Memory B cell (primary cell): ENCODE measurements around the gene TSPAN2.
A peak's percentile ranks its signal among the peaks of the same experiment; 100 is the strongest.

ENCODE experiments used
- ATAC-seq: fragments of 150-1000 bp; cut with Tn5 transposase; 2 replicates; pipeline ENCODE4 v1.10.0; 2021; ENCODE audit warnings: low read depth, mild to moderate bottlenecking, moderate library complexity
- DNase-seq, 2 donors: peaks; one replicate each; pipeline ENCODE4 v3.0.0; 2022; ENCODE audit warnings: low spot score in 2 of 2
- H3K27ac Mint-ChIP-seq: one replicate; pipeline ENCODE4 v1.8.0; 2022; ENCODE audit warnings: mild to moderate bottlenecking, moderate library complexity, mixed read lengths
- H3K27me3 Mint-ChIP-seq: one replicate; pipeline ENCODE4 v1.8.0; 2022; ENCODE audit warnings: mixed read lengths
- H3K36me3 Mint-ChIP-seq: one replicate; pipeline ENCODE4 v1.8.0; 2022; ENCODE audit warnings: mild to moderate bottlenecking, mixed read lengths
- H3K4me1 Mint-ChIP-seq: one replicate; pipeline ENCODE4 v1.8.0; 2022; ENCODE audit warnings: mixed read lengths
- H3K4me3 Mint-ChIP-seq: one replicate; pipeline ENCODE4 v1.8.0; 2022; ENCODE audit warnings: mild to moderate bottlenecking, moderate library complexity, mixed read lengths
- H3K9me3 Mint-ChIP-seq: one replicate; pipeline ENCODE4 v1.8.0; 2022; ENCODE audit warnings: mixed read lengths

The TSPAN2 gene

DNA sequence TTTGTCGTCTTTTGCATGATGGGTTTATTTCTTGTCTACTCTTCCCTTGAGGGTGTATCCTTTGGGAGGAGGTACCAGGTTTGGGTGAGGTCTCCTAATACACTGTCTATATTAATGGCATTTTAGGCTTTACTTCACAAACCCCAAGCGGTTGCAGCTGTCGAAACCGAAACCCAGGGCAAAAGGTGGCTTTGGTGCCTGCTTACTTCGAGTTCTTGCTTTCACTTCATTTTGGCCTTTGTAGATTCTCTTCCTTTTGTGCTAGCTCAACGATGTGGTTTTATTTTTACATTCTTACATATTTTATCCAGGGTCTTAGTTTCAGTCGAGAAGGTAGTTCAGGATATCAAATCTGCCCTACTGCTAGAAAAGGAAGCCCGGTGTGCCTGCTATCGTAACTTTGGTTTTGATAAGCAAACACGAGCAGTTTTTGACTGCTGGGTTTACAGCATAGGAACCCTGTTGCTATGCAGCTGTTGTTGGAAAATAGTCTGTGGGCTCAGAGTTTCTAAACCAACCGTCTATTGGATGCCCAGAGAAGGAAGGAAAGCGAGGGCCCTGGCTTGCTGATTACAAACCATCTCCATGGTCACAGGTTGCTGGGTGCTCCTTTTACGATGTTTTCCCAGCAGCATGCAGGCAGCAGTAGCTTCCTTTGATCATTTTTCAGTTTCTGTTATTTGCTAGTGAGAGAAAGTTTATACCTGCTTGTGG is 9.8 kb upstream of the TSPAN2 start:
- peak; percentile 94 for ATAC-seq
- peak overlapping the region; percentile 90 for H3K4me3 Mint-ChIP-seq
- peak; percentile 54 to 75 for DNase-seq
- no peaks in the 10 kb centered on the region for H3K36me3 Mint-ChIP-seq
- peaks cover 11% of the 10 kb centered on the region for H3K4me1 Mint-ChIP-seq
- peaks cover 2% of the 10 kb centered on the region for H3K27me3 Mint-ChIP-seq
- H3K27ac Mint-ChIP-seq = peak overlapping the region; percentile 99
- peaks cover 3% of the 10 kb centered on the region for H3K9me3 Mint-ChIP-seq

DNA sequence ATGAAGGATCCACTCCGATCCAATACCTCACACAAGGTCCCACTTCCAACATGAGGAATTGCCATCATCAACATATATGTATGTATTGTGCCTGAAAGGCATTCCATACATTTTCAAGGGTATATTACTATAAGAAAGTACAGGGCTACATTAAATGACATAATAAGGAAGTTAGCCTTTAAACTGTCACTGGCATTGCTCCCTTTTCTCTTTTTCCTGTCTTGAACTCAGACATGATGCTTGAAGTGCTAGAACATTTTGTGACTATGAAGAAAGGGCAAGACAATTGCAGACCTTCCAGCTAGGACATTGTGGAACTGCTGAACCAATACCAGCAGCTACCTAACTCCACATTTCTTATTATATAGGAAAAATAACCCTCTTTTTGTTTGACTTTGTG is 2.9 kb upstream of the TSPAN2 start:
- Mint-ChIP-seq H3K27ac (no peak overlapping the region), H3K4me3 (no peak overlapping the region), H3K9me3 (peaks cover 3% of the 10 kb centered on the region), H3K27me3 (peaks cover 2% of the 10 kb centered on the region), H3K36me3 (no peaks in the 10 kb centered on the region), H3K4me1 (peaks cover 10% of the 10 kb centered on the region)
- no peak for DNase-seq
- no peak for ATAC-seq

DNA sequence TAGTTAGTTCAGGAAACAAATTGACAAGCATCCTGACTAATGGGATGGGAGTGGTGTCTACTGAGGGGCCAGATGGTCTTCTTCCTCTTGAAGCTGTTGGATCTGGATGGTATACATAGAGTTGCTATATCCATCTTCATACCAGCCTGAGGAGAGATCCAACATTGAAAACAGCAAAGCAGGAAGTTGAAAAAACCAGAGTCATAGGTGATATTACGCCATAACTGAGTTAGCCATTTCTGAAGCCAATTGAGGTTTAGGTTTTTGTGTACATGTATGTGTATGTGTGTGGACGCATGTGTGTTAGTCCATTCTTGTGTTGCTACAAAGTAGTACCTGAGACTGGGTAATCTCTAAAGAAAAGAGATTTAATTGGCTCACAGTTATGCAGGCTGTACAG is 2.3 kb upstream of the TSPAN2 start:
- H3K4me3 Mint-ChIP-seq = no peak overlapping the region
- DNase-seq = no peak

DNA sequence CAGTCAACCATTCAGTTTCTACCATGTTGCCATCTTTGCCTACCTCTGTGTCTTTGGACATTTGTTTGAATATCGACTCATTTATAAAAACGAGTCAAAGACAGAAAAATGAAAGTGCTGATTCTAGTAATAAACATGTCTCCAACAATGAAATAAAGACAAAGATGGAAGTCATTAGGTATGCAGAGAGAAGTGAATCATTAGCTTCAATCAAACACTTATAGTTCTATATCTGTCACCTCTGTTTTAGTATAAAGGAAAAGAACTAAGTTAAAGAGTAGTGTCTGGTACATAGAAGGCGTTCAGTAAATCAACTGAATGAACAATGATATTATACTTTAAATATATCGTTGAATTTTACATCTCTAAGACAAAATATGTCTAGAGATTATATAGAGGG is 1.7 kb upstream of the TSPAN2 start:
- no peak for ATAC-seq
- Mint-ChIP-seq H3K4me3 (no peak overlapping the region), H3K36me3 (no peaks in the 10 kb centered on the region)

More for the DNA sequence above, 2.3 kb upstream of the TSPAN2 start:
- Mint-ChIP-seq H3K9me3 (peaks cover 3% of the 10 kb centered on the region), H3K36me3 (no peaks in the 10 kb centered on the region), H3K4me1 (peaks cover 10% of the 10 kb centered on the region), H3K27ac (no peak overlapping the region), H3K27me3 (peaks cover 2% of the 10 kb centered on the region)
- no peak for ATAC-seq

DNA sequence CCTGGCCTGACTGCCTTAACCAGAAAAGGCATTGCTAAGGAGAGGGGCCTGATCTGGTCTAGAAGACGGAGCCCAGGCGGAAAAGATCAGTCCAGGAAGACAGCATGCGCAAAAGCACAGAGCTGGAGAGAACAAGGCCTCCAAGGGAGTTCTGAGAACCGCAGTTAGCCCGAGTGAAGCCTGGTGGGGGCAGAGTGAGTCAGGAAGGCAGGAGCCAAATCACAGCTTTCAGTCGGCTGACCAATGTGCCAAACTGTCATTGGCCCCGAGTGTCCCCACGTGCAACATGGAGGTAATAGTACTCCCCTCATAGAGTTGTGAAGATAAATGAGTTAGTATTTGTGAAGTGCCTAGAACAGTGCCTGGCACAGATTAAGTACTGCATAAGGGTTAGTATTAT is 1.2 kb upstream of the TSPAN2 start:
- Mint-ChIP-seq H3K27ac (peak overlapping the region; percentile 56), H3K36me3 (no peaks in the 10 kb centered on the region), H3K4me1 (peaks cover 10% of the 10 kb centered on the region), H3K27me3 (peaks cover 5% of the 10 kb centered on the region), H3K4me3 (peak overlapping the region; percentile 83), H3K9me3 (no peaks in the 10 kb centered on the region)
- DNase-seq = no peak
- no peak for ATAC-seq

More for the DNA sequence above, 1.7 kb upstream of the TSPAN2 start:
- Mint-ChIP-seq H3K4me1 (peaks cover 10% of the 10 kb centered on the region), H3K27me3 (peaks cover 5% of the 10 kb centered on the region), H3K9me3 (peaks cover under 1% of the 10 kb centered on the region), H3K27ac (no peak overlapping the region)
- DNase-seq = no peak

DNA sequence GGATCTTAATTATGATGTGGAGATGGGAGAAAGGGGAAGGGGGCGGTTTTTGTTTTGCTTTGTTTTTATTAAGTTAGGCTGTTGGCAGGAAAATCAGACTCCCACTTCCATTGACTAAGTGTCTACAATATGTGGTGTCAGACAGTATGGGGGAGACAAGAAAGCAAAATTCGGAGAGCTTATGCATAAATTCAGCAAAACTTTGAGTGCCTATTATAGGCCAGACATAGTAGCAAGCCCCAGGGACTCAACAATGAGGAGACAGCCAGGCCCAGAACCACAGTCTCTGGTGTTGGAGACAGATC is 835 bp upstream of the TSPAN2 start:
- Mint-ChIP-seq H3K4me3 (peak overlapping the region; percentile 83), H3K9me3 (no peaks in the 10 kb centered on the region), H3K4me1 (peaks cover 10% of the 10 kb centered on the region), H3K36me3 (no peaks in the 10 kb centered on the region), H3K27ac (peak overlapping the region; percentile 56), H3K27me3 (peaks cover 3% of the 10 kb centered on the region)
- no peak for ATAC-seq
- DNase-seq = no peak

DNA sequence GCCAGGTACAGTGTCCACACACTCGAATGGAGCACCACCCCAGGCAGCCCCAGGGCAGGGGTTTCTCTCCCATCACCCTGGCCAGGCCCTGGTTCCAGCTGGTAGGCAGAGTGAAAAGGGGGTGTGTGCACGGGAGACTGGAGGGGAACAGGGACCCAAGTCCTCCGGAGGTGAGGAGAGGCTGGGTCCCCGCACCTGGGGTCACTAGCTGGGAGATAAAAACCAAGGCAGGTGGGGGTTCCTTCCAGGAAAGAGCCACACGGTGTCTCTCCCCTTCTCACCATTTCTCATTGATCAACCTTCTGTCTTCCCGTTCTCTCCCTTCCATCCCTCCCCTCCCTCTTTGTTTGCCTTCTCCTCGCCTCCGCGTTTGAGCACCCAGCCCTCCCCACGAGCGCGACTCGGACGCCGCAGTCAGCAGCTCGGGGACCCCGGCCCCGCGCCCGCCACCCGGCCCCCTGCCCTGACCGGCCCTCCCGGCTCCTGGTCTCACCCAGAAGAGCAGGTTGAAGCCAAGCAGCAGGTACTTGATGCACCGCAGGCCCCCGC is 358 bp downstream of the TSPAN2 start:
- ATAC-seq (peak; percentile 9), DNase-seq (peak in 1 of 2 donors; percentile 11)
- no peaks in the 10 kb centered on the region for H3K36me3 Mint-ChIP-seq
- H3K4me3 Mint-ChIP-seq = peak overlapping the region; percentile 83
- H3K27ac Mint-ChIP-seq = no peak overlapping the region
- peaks cover 3% of the 10 kb centered on the region for H3K27me3 Mint-ChIP-seq
- peaks cover 10% of the 10 kb centered on the region for H3K4me1 Mint-ChIP-seq
- no peaks in the 10 kb centered on the region for H3K9me3 Mint-ChIP-seq

DNA sequence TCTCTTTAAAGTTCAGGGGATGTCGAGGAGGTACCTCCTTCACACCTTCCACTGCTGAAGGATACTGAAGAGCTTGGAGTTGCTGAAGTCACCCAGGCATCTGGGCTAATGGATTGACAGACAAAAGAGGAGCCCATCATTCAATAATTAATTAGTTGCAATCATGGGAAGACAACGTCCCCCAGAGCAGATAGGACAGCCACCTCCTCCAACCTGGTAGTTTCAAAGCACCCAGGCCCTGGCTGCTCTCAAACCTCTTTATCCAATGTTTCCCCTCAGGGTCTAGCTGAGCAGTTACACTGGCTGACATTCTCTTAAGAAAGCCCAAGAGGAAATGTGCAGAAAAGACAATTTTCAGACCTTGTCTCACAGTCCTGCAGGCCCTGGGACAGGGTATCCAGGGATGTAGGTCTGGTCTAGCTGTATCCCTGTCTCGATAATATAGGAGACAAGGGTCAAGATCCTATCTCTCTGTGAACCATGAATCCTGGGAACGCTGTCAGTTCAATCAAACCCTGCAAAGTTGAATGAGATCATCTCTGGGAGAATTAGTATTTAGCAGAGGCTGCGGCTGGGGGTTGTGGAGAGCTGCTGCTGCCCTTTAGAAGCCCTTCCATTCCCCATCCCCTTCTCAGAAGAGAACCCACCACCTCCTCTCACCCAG is 1.1 kb downstream of the TSPAN2 start:
- H3K9me3 Mint-ChIP-seq = no peaks in the 10 kb centered on the region
- no peak for ATAC-seq
- no peak for DNase-seq
- H3K4me3 Mint-ChIP-seq = peak overlapping the region; percentile 83
- H3K27me3 Mint-ChIP-seq = peaks cover 3% of the 10 kb centered on the region
- no peaks in the 10 kb centered on the region for H3K36me3 Mint-ChIP-seq
- H3K27ac Mint-ChIP-seq = no peak overlapping the region
- H3K4me1 Mint-ChIP-seq = peaks cover 10% of the 10 kb centered on the region

DNA sequence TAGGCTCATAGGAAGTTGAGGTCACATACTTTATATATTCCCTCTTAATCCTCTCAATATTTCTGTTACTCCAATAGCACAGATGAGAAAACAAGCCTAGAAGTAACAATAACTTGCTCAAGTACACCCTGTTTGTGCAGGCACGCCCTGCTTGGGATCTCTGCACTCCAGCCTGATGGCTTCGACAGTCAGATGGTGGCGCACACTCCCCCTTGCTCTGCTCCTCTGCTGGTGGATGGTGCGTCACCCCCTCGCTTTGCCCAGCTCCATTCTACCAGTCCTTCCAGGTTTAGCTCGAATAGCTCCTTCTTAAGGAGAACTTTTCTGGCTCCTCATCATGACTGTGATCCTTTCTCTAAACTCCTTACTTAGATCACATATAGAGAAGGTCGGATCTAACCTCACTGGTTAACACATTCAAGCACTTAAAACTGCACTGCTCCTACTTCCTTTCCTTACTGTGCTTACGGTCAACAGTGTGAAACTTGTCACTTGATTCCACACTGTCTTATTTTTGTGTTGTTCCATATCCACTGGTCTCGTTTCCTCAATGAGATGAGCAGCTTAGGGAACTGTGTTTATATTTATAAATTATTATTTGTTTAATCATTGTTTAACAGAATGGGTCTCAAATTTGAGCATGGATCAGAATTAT is 3.0 kb downstream of the TSPAN2 start:
- Mint-ChIP-seq H3K27me3 (peaks cover 3% of the 10 kb centered on the region), H3K9me3 (no peaks in the 10 kb centered on the region), H3K27ac (no peak overlapping the region), H3K36me3 (no peaks in the 10 kb centered on the region), H3K4me1 (peaks cover 10% of the 10 kb centered on the region), H3K4me3 (no peak overlapping the region)
- no peak for ATAC-seq
- no peak for DNase-seq

DNA sequence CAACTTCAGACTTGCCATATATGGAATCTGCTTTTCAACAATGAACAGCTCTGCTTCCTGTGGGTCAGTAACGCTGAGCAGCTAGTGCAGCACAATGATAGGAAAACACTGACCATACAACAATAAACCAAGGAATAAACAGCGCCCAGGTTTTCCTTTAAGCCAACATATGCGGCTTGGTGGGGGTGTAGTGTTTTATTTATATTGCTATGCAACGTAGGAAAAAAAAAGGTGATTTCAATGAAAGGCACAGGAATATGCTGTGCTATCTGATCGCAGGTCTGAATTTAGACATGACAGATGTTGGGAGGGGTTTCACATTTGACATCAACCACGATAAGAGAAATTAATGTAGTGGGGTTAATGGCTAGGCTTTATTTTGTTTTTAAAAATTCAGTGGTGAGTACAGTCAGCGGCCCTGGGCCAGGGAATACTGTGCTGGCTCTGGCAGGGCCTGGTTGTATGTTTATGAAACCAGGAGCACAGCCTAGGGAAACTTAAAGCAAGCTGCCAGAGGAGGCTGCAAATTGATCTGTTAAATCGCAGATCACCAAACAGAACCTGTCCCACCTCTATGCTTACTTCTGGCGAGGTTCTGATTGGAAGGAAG is 4.3 kb downstream of the TSPAN2 start:
- no peaks in the 10 kb centered on the region for H3K9me3 Mint-ChIP-seq
- peaks cover 3% of the 10 kb centered on the region for H3K27me3 Mint-ChIP-seq
- ATAC-seq = no peak
- H3K27ac Mint-ChIP-seq = no peak overlapping the region
- no peak for DNase-seq
- no peaks in the 10 kb centered on the region for H3K36me3 Mint-ChIP-seq
- H3K4me1 Mint-ChIP-seq = peaks cover 5% of the 10 kb centered on the region
- H3K4me3 Mint-ChIP-seq = no peak overlapping the region

DNA sequence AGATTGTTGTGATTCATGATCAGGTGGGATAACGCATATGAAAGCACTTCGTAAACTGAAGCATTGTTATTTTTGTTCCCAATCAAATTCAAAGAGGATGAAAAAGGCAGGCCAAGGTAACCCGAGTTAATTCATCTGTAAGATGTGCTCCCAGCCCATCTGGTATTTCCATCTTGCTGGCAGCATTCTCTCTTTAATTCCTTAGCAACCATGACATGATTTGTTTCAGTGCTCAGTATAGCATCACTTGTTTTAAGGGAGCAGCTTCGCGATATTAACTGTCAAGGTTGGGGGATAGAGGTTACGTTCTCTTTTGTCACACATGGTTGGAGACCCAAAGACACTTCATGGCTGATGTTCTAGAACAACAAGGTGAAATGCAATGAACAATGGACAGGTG is 6.4 kb downstream of the TSPAN2 start:
- Mint-ChIP-seq H3K4me3 (no peak overlapping the region), H3K36me3 (no peaks in the 10 kb centered on the region), H3K9me3 (no peaks in the 10 kb centered on the region), H3K27ac (no peak overlapping the region), H3K4me1 (no peaks in the 10 kb centered on the region), H3K27me3 (peaks cover 3% of the 10 kb centered on the region)
- DNase-seq (no peak), ATAC-seq (no peak)

DNA sequence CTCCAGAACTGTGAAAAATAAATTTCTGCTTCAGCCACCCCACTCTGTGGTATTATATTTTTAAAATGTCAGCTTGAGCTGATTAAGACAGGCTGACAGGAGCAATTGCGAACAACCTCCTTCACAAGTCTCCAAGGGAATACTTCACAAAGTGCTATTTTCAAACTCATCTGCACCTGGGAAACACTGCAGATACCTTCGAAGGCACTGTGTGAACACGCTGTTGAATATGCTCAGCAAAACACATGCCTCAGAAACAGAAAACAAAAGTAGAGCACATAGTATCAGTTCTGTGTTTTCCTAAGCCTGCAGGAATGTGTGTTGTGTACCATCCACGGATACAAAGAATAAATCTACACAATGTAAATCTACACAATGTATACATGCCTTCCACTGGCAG is 10.6 kb downstream of the TSPAN2 start:
- no peak for ATAC-seq

DNA sequence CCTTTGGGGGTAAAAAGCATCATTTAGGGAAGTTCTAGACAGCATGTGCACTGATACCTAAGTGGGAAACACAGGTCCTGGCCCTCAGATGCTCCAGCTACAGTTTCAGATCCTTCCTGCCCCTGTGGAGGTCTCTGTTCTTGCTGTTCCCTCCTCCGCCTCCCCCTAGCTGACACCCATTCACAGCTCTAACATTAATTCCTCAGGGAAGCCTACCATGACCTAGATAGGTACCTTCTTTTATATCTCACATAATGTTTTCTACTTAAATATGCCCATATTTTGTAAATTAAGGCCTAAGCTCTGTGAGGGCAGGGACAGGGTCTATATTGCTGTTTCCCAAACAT is 11.3 kb downstream of the TSPAN2 start:
- Mint-ChIP-seq H3K27ac (no peak overlapping the region), H3K9me3 (no peaks in the 10 kb centered on the region), H3K4me1 (no peaks in the 10 kb centered on the region), H3K36me3 (no peaks in the 10 kb centered on the region), H3K27me3 (peaks cover 8% of the 10 kb centered on the region), H3K4me3 (no peak overlapping the region)
- no peak for ATAC-seq
- no peak for DNase-seq

More for the DNA sequence above, 10.6 kb downstream of the TSPAN2 start:
- Mint-ChIP-seq H3K27ac (no peak overlapping the region), H3K36me3 (no peaks in the 10 kb centered on the region), H3K27me3 (peaks cover 8% of the 10 kb centered on the region), H3K4me1 (no peaks in the 10 kb centered on the region), H3K4me3 (no peak overlapping the region), H3K9me3 (no peaks in the 10 kb centered on the region)
- DNase-seq = no peak

DNA sequence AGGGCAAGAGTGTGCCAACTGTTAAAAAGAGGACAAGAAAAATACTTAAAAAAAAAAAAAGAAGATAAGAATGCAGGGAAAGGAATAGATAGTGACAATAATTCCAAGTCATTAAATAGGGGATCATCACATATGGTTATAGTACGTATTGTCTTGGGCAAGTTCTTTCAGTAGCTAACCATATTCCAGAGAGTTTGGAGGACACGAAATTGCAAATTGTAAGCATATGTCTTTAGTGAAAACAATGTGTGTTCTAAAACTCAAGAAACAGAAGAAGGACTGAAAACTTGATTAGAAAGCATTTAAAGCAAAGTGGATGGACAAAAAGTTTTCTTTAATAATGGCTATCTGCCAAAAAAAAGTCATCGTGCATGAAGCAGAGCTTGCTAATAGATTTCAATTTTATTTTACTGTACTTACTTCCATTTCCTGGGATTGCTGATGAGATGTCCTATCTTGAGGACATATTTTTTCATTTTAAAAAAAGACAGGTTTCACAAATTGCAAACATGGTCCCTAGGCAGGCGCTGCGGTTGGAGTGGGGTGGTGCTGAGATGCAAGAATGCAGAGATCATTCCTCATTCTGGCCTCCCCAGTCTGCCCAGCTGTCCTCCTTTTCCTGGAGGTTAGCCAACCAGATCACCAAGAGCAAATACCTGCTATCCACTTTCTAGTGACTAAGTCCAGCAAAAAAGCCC is 11.9 kb downstream of the TSPAN2 start:
- H3K27ac Mint-ChIP-seq = no peak overlapping the region
- DNase-seq = no peak
- no peak for ATAC-seq

More for the DNA sequence above, 11.9 kb downstream of the TSPAN2 start:
- H3K9me3 Mint-ChIP-seq = no peaks in the 10 kb centered on the region
- H3K36me3 Mint-ChIP-seq = no peaks in the 10 kb centered on the region
- no peaks in the 10 kb centered on the region for H3K4me1 Mint-ChIP-seq
- no peak overlapping the region for H3K4me3 Mint-ChIP-seq
- H3K27me3 Mint-ChIP-seq = peaks cover 8% of the 10 kb centered on the region
